ENCODE measurements around the gene PEX16.

DNA sequence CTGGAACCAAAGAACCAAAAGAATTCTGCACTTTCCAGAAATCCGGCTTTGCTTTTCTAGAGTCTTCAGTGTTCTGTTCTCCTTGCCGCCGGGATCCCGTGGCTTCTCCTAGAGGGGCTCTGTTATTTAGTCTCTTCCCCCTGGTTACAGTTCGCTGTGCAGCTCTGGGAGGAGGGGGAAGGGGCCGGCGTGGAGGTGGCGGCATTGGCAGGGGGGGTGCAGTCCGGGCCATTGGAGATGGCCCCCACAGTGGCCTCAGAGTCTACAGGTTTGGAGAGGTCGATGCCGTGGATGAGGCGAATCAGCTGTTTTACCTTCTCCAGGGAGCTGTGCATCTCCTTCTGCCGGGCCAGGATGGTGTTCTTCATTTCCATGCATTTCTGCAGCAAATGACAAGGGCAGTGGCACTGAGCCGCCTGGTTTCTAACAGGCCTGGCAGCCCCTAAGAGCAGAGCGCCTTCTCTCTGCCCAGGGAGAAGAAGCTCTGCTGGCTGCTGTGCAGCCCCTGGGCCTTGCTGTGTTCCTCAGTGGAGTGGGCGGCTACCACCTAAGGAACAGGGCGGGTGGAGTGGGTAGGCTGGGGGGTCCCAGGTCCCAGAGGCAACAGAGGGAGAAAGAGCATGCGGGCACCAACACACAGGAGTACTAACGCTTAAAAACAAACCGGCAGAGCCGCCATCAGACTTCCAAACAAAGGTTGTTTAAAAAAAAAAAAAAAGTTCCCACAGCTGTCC, 16.3 kb upstream of the PEX16 start:
- no peak for TF ChIP-seq POLR2AphosphoS5 (IDR thresholded peaks at IDR 0.05)
- no peak for TF ChIP-seq CTCF (IDR thresholded peaks at IDR 0.05)
- TF ChIP-seq POLR2A (IDR thresholded peaks at IDR 0.05) = no peak
